K562 (cell line): ENCODE data around the gene TTC27. TPM values are rescaled to one million over a fixed set of nuclear protein-coding genes. Genes with fewer than 3 reads are reported as not detected.

ENCODE experiments used
- ATAC-seq: fragments of 200-7000 bp; cut with Tn5 transposase; 3 replicates; pipeline ENCODE4 v1.9.1; 2020; ENCODE audit warnings: moderate library complexity
- BruUV-seq: library from RNA; stranded (reverse); fragments of 400-500 nt; replicated peaks from 2 replicates; lab custom pipeline; 2021; lab: Mats Ljungman, UMichigan
- CTCF ChIA-PET: fragments of 300-600 bp; formaldehyde crosslinking; extraction: SDS; loops from one replicate; lab custom pipeline; 2021; ENCODE audit warnings: low intra/inter-chr PET ratio; lab: Yijun Ruan, JAX
- POLR2A ChIA-PET: fragments of 300-600, 350-650 bp; sonication (Branson Sonifier 250); formaldehyde crosslinking; extraction: SDS; loops from one replicate; lab custom pipeline; 2021; ENCODE audit warnings: antibody characterized with exemption, inconsistent platforms; lab: Yijun Ruan, JAX
- DNase-seq, 4 experiments: peaks; one replicate each; pipeline versions ENCODE4 v3.0.0 to v3.0.0-alpha.2; 2011 to 2018; ENCODE audit warnings: low spot score in 3 of 4, mixed read lengths in 3 of 4; ENCODE audit errors: extremely low read depth in 1 of 4
- FAIRE-seq: peaks from 2 replicates; lab custom pipeline; 2011; peaks lifted over from hg19 to GRCh38; lab: Jason Lieb, UNC
- H2AFZ ChIP-seq: 2 replicates; pipeline ENCODE4 v1.6.0; 2011; ENCODE audit warnings: low read depth, low read length, control low read depth, inconsistent platforms
- H3K27ac ChIP-seq: fragments of 200-600 bp; 3 replicates; pipeline ENCODE4 v1.8.0; 2011; ENCODE audit warnings: low read depth, mild to moderate bottlenecking, control low read depth, inconsistent platforms, low read length, moderate library complexity, mixed read lengths; ENCODE audit errors: extremely low read depth
- H3K27me3 ChIP-seq, 2 experiments: fragments of 300-600 bp in 1 of 2; 2 replicates in 1 of 2; 3 replicates in 1 of 2; pipeline versions ENCODE4 v1.6.0 to v1.8.0; 2011; ENCODE audit warnings: inconsistent platforms in 2 of 2, low read length in 2 of 2, mild to moderate bottlenecking in 1 of 2, mixed read lengths in 1 of 2, moderate library complexity in 1 of 2; ENCODE audit not compliant: control insufficient read depth in 2 of 2, insufficient read depth in 2 of 2
- H3K36me3 ChIP-seq: fragments of 300-600 bp; 3 replicates; pipeline ENCODE4 v1.8.0; 2011; ENCODE audit warnings: mild to moderate bottlenecking, low read length, inconsistent platforms; ENCODE audit not compliant: control insufficient read depth, insufficient read depth
- H3K4me1 ChIP-seq, 2 experiments: fragments of 200-600 bp in 1 of 2; replicated peaks in 1 of 2; 2 replicates in 1 of 2; 3 replicates in 1 of 2; pipeline versions ENCODE4 v1.5.1 to v1.8.0; 2011; ENCODE audit warnings: inconsistent platforms in 2 of 2, low read length in 2 of 2, mild to moderate bottlenecking in 1 of 2, mixed read lengths in 1 of 2, moderate library complexity in 1 of 2; ENCODE audit not compliant: control insufficient read depth in 2 of 2, insufficient read depth in 2 of 2
- H3K4me2 ChIP-seq: 2 replicates; pipeline ENCODE4 v1.6.1; 2011; ENCODE audit warnings: low read length, control low read depth, inconsistent platforms, mixed read lengths; ENCODE audit not compliant: insufficient read depth
- H3K4me3 ChIP-seq: fragments of 200-600 bp; sonication (generic), shearing (Covaris generic); 2 replicates; pipeline ENCODE4 v1.5.1; 2016; ENCODE audit warnings: control low read depth, inconsistent platforms
- H3K79me2 ChIP-seq: fragments of 200-600 bp; 3 replicates; pipeline ENCODE4 v1.8.0; 2011; ENCODE audit warnings: low read length, inconsistent platforms; ENCODE audit not compliant: control insufficient read depth, insufficient read depth
- H3K9ac ChIP-seq, 2 experiments: 2 replicates each; pipeline versions ENCODE4 v1.6.0 to v1.6.1; 2011; ENCODE audit warnings: low read depth in 2 of 2, low read length in 2 of 2, control low read depth in 1 of 2, inconsistent platforms in 1 of 2, mild to moderate bottlenecking in 1 of 2, mixed read lengths in 1 of 2; ENCODE audit not compliant: insufficient read depth in 1 of 2
- H3K9me1 ChIP-seq: one replicate; pipeline ENCODE4 v1.6.0; 2011; ENCODE audit warnings: inconsistent platforms, mild to moderate bottlenecking, low read length, moderate library complexity; ENCODE audit not compliant: control insufficient read depth, insufficient read depth
- H3K9me3 ChIP-seq: replicated peaks from 2 replicates; pipeline ENCODE4 v1.5.1; 2011; ENCODE audit warnings: low read depth, low read length, inconsistent platforms; ENCODE audit not compliant: control insufficient read depth, insufficient read depth
- H4K20me1 ChIP-seq: replicated peaks from 2 replicates; pipeline ENCODE4 v1.6.1; 2011; ENCODE audit warnings: low read length, inconsistent platforms, mixed read lengths; ENCODE audit not compliant: control insufficient read depth, insufficient read depth
- AFF4 ChIP-seq: sonication (generic); formaldehyde crosslinking; IDR thresholded peaks from 2 replicates; pipeline ENCODE4 v1.8.0; 2023; ENCODE audit warnings: mild to moderate bottlenecking, missing genetic modification reagents
- ARID1B ChIP-seq: fragments of 450-650 bp; IDR thresholded peaks from 2 replicates; pipeline ENCODE4 v1.6.1; 2016; ENCODE audit warnings: antibody characterized with exemption, mild to moderate bottlenecking, inconsistent platforms
- FOXA3 ChIP-seq, 2 experiments: fragments of 450-650 bp in 1 of 2; sonication (generic) in 1 of 2; formaldehyde crosslinking; IDR thresholded peaks in 1 of 2; conservative IDR thresholded peaks in 1 of 2; 2 replicates each; pipeline versions ENCODE4 v1.4.0 to v1.8.0; 2020 to 2022; ENCODE audit warnings: mild to moderate bottlenecking in 2 of 2, missing genetic modification reagents in 1 of 2
- HNRNPH1 ChIP-seq: fragments of 200-400 bp; formaldehyde crosslinking; optimal IDR thresholded peaks from 2 replicates; pipeline ENCODE3; 2017; ENCODE audit warnings: low read depth, mild to moderate bottlenecking, low read length, moderate library complexity
- MED1 ChIP-seq: sonication (generic); formaldehyde crosslinking; IDR thresholded peaks from 2 replicates; pipeline ENCODE4 v1.8.1; 2023; ENCODE audit warnings: missing genetic modification reagents, borderline replicate concordance
- MNT ChIP-seq, 2 experiments: fragments of 450-650 bp; conservative IDR thresholded peaks; 2 replicates each; pipeline ENCODE4 v1.6.1; 2017; ENCODE audit warnings: mild to moderate bottlenecking in 2 of 2, moderate library complexity in 2 of 2
- MYNN ChIP-seq, 2 experiments: sonication (generic); formaldehyde crosslinking in 1 of 2; IDR thresholded peaks; 2 replicates each; pipeline versions ENCODE4 v1.5.0 to v1.6.1; 2016 to 2020; ENCODE audit warnings: antibody characterized with exemption in 1 of 2, missing genetic modification reagents in 1 of 2
- SFPQ ChIP-seq: fragments of 200-400 bp; formaldehyde crosslinking; IDR thresholded peaks from 2 replicates; pipeline ENCODE4 v1.6.1; 2017; ENCODE audit warnings: mild to moderate bottlenecking, low read depth, low read length, moderate library complexity
- SMARCC2 ChIP-seq: fragments of 450-650 bp; IDR thresholded peaks from 2 replicates; pipeline ENCODE4 v1.6.1; 2017; ENCODE audit warnings: antibody characterized with exemption, moderate library complexity, mild to moderate bottlenecking, low read depth
- STAG1 ChIP-seq: sonication (generic); formaldehyde crosslinking; IDR thresholded peaks from 2 replicates; pipeline ENCODE4 v1.5.0; 2020; ENCODE audit warnings: missing genetic modification reagents, borderline replicate concordance
- U2AF2 ChIP-seq: fragments of 200-400 bp; formaldehyde crosslinking; optimal IDR thresholded peaks from 2 replicates; pipeline ENCODE3; 2017; ENCODE audit warnings: low read depth, mild to moderate bottlenecking, low read length
- ZBTB34 ChIP-seq: fragments of 250-450 bp; sonication (Bioruptor Pico); IDR thresholded peaks from 2 replicates; pipeline ENCODE4 v1.8.0; 2021; ENCODE audit warnings: mild to moderate bottlenecking, moderate library complexity
- WGBS: fragments of 100-300 bp; shearing (Covaris generic); methylation state at CpG from one replicate; pipeline ENCODE4 v1.1.6; 2016; ENCODE audit warnings: low coverage, mixed read lengths; ENCODE audit not compliant: insufficient coverage; ENCODE audit errors: missing lambda C conversion rate; 5-methylcytosine and 5-hydroxymethylcytosine counted together
- in situ Hi-C: fragments of 300-500 bp; cut with MboI; formaldehyde crosslinking; loops from 4 replicates; pipeline ENCODE4 v1.15.0; 2018; ENCODE audit warnings: inconsistent platforms, mixed read lengths
- intact Hi-C: fragments of 100-400 bp; cut with micrococcal nuclease; formaldehyde crosslinking; loops from 2 replicates; pipeline ENCODE4 v1.14.2; 2022
- polyA plus RNA-seq, 8 experiments: library from polyadenylated mRNA; depleted of rRNA in 4 of 8; stranded (reverse) in 5 of 8; unstranded in 3 of 8; fragments of >200 nt; fragmentation: Nextera tagmentation in 2 of 8; fragmentation: Illumina TruSeq in 1 of 8; extraction: Ambion mirVana in 2 of 8; extraction: Trizol in 1 of 8; gene quantifications; 2 replicates each; pipeline versions ENCODE4 v1.2.1 to v1.2.3, GENCODE V29; 2011 to 2014; ENCODE audit warnings: inconsistent platforms in 1 of 8, missing spikeins in 1 of 8
- total RNA-seq, 7 experiments: library from RNA; depleted of rRNA in 6 of 7; stranded (reverse); fragments of >200 nt in 6 of 7; fragmentation: Illumina TruSeq in 2 of 7; extraction: Trizol in 2 of 7; gene quantifications; 2 replicates each; pipeline versions ENCODE4 v1.2.1 to v1.2.3, GENCODE V29; 2011 to 2021; ENCODE audit warnings: low replicate concordance in 1 of 7

The TTC27 gene
- total and polyA plus RNA-seq, 9 of the 15 experiments (the other 6 are each of a cell fraction or from before 2014, with no cell fraction given) = 44.3 to 93.4 (median 57.3) TPM

GRCh38 chr2:32699151-32699550, 71.3 kb downstream of the TTC27 start:
- no TSS peak for BruUV-seq
- Histone ChIP-seq H3K9me3 (no peaks in the 10 kb centered on the region), H3K36me3 (peaks cover 20% of the 10 kb centered on the region; the same call in 1 of the 3 replicates), H3K27ac (no peak overlapping the region), H3K79me2 (no peaks in the 10 kb centered on the region), H3K4me3 (no peak overlapping the region), H2AFZ (no peak overlapping the region), H3K4me2 (no peak overlapping the region), H4K20me1 (no peaks in the 10 kb centered on the region), H3K9ac (no peak overlapping the region), H3K9me1 (no peaks in the 10 kb centered on the region), H3K27me3 (no peaks in the 10 kb centered on the region), H3K4me1 (no peaks in the 10 kb centered on the region; a peak in 2 of 5 replicates)
- CTCF ChIA-PET = no interaction called here
- POLR2A ChIA-PET = interaction anchor here (0.8 to 1.2 kb wide), 3 partner anchors 10 to 37 kb away, joined by 3 read pairs; no protein-coding TSS in a partner anchor
- 58% methylated on average over 1 of the region's 1 CpG for WGBS
- in situ Hi-C loops = no loop called here
- no peak for DNase-seq
- intact Hi-C loops = no loop called here
- no peak for FAIRE-seq
- ATAC-seq = no peak
- TF ChIP-seq ZBTB34 (no peak), STAG1 (CRISPR knock-in tag) (no peak), MNT (conservative IDR thresholded peaks at IDR 0.05) (no peak), HNRNPH1 (no peak), U2AF2 (no peak), SMARCC2 (no peak), MYNN (IDR thresholded peaks at IDR 0.05) (no peak), MYNN (CRISPR knock-in tag; IDR thresholded peaks at IDR 0.05) (no peak), ARID1B (no peak), FOXA3 (CRISPR knock-in tag; conservative IDR thresholded peaks at IDR 0.05 in 1 of 2, IDR thresholded peaks at IDR 0.05 in 1 of 2) (no peak), SFPQ (no peak), AFF4 (CRISPR knock-in tag) (no peak), MED1 (CRISPR knock-in tag) (no peak)
